Liver (tissue), 9 donors: ENCODE results near the gene TRIO. TPM values are rescaled to one million over a fixed set of nuclear protein-coding genes. Genes with fewer than 3 reads are reported as not detected.

Source experiments
- DNase-seq: peaks from one replicate; pipeline ENCODE4 v3.0.0-alpha.2; 2017; ENCODE audit warnings: low spot score
- H3K27ac ChIP-seq, 2 donors: one replicate each; pipeline ENCODE4 v1.7.0; 2013; ENCODE audit warnings: inconsistent platforms in 2 of 2, low read length in 2 of 2, control low read depth in 1 of 2, low read depth in 1 of 2, mild to moderate bottlenecking in 1 of 2
- H3K27me3 ChIP-seq, 4 donors: one replicate each; pipeline versions ENCODE4 v1.6.1 to v1.7.0; 2013; ENCODE audit warnings: low read length in 3 of 4, inconsistent platforms in 1 of 4, mild to moderate bottlenecking in 1 of 4, moderate library complexity in 1 of 4; ENCODE audit not compliant: control insufficient read depth in 4 of 4, insufficient read depth in 4 of 4
- H3K36me3 ChIP-seq, 4 donors: one replicate each; pipeline versions ENCODE4 v1.6.1 to v1.7.0; 2013; ENCODE audit warnings: low read length in 3 of 4, mild to moderate bottlenecking in 3 of 4, low read depth in 1 of 4, moderate library complexity in 1 of 4; ENCODE audit not compliant: control insufficient read depth in 4 of 4, insufficient read depth in 3 of 4
- H3K4me1 ChIP-seq, 4 donors: one replicate each; pipeline versions ENCODE4 v1.6.1 to v1.7.0; 2013; ENCODE audit warnings: low read length in 3 of 4, mild to moderate bottlenecking in 3 of 4, moderate library complexity in 1 of 4; ENCODE audit not compliant: control insufficient read depth in 4 of 4, insufficient read depth in 4 of 4
- H3K4me3 ChIP-seq, 3 donors: one replicate each; pipeline versions ENCODE4 v1.6.1 to v1.7.0; 2013; ENCODE audit warnings: low read length in 3 of 3, control low read depth in 1 of 3, low read depth in 1 of 3, mild to moderate bottlenecking in 1 of 3
- H3K9ac ChIP-seq, 2 donors: one replicate each; pipeline ENCODE4 v1.7.0; 2013; ENCODE audit warnings: low read length in 2 of 2, mild to moderate bottlenecking in 2 of 2, moderate library complexity in 2 of 2, control low read depth in 1 of 2, low read depth in 1 of 2
- H3K9me3 ChIP-seq, 4 donors: one replicate each; pipeline versions ENCODE4 v1.6.1 to v1.7.0; 2013; ENCODE audit warnings: low read length in 3 of 4; ENCODE audit not compliant: control insufficient read depth in 4 of 4
- EGR1 ChIP-seq, 2 donors: IDR thresholded peaks; 2 replicates each; pipeline ENCODE4 v1.6.1; 2016 to 2018; ENCODE audit warnings: antibody characterized with exemption in 2 of 2, low read depth in 2 of 2
- FOXA1 ChIP-seq: IDR thresholded peaks from 2 replicates; pipeline ENCODE4 v1.6.1; 2016; ENCODE audit warnings: antibody characterized with exemption
- FOXA2 ChIP-seq: IDR thresholded peaks from 2 replicates; pipeline ENCODE4 v1.6.1; 2016; ENCODE audit warnings: antibody characterized with exemption
- GABPA ChIP-seq, 2 donors: IDR thresholded peaks in 1 of 2; conservative IDR thresholded peaks in 1 of 2; 2 replicates each; pipeline ENCODE4 v1.6.1; 2016; ENCODE audit warnings: antibody characterized with exemption in 2 of 2, mild to moderate bottlenecking in 1 of 2, moderate library complexity in 1 of 2
- HNF4A ChIP-seq, 2 donors: conservative IDR thresholded peaks; 2 replicates each; pipeline ENCODE4 v1.6.1; 2016; ENCODE audit warnings: antibody characterized with exemption in 2 of 2, mild to moderate bottlenecking in 2 of 2
- HNF4G ChIP-seq: IDR thresholded peaks from 2 replicates; pipeline ENCODE4 v1.6.1; 2016; ENCODE audit warnings: antibody characterized with exemption
- JUND ChIP-seq, 2 donors: IDR thresholded peaks; 2 replicates each; pipeline ENCODE4 v1.6.1; 2016; ENCODE audit warnings: antibody characterized with exemption in 2 of 2
- NR2F2 ChIP-seq: IDR thresholded peaks from 2 replicates; pipeline ENCODE4 v1.6.1; 2016; ENCODE audit warnings: antibody characterized with exemption
- RAD21 ChIP-seq, 2 donors: IDR thresholded peaks; 2 replicates each; pipeline ENCODE4 v1.6.1; 2016; ENCODE audit warnings: antibody characterized with exemption in 2 of 2, mild to moderate bottlenecking in 2 of 2
- RXRA ChIP-seq, 2 donors: IDR thresholded peaks; 2 replicates each; pipeline ENCODE4 v1.6.1; 2017 to 2018; ENCODE audit warnings: antibody characterized with exemption in 2 of 2, mild to moderate bottlenecking in 1 of 2
- SP1 ChIP-seq: IDR thresholded peaks from 2 replicates; pipeline ENCODE4 v1.6.1; 2018; ENCODE audit warnings: antibody characterized with exemption, mild to moderate bottlenecking
- TAF1 ChIP-seq: conservative IDR thresholded peaks from 2 replicates; pipeline ENCODE4 v1.6.1; 2016; ENCODE audit warnings: antibody characterized with exemption, mild to moderate bottlenecking
- YY1 ChIP-seq: IDR thresholded peaks from 2 replicates; pipeline ENCODE4 v1.6.1; 2016; ENCODE audit warnings: antibody characterized with exemption, mild to moderate bottlenecking
- WGBS: extraction: QIAGEN DNeasy Blood & Tissue Kit; methylation state at CpG from one replicate; pipeline ENCODE4 v1.1.7; 2013; 5-methylcytosine and 5-hydroxymethylcytosine counted together
- polyA plus RNA-seq, 2 donors: library from polyadenylated mRNA; stranded (reverse) in 1 of 2; unstranded in 1 of 2; fragments of 200-250 nt in 1 of 2; fragments of >200 nt in 1 of 2; fragmentation: Nextera tagmentation in 1 of 2; extraction: Ambion mirVana in 1 of 2; gene quantifications; one replicate each; pipeline versions ENCODE4 v1.2.1 to v1.2.3, GENCODE V29; 2013 to 2015
- total RNA-seq, 2 donors: library from RNA; depleted of rRNA; stranded (reverse); fragments of >200 nt; gene quantifications; one replicate each; pipeline ENCODE4 v1.2.3, GENCODE V29; 2014
- TF ChIP-seq, protein P1 (sequence below): fragments of 150-350 bp; IDR thresholded peaks from 2 replicates; pipeline ENCODE4 v1.5.1; 2017; ENCODE audit warnings: improper control_type of control experiment, low read depth, low read length; ENCODE audit not compliant: missing input control
- TF ChIP-seq, protein P2 (sequence below): IDR thresholded peaks from 2 replicates; pipeline ENCODE4 v1.6.1; 2016; ENCODE audit warnings: antibody characterized with exemption
- TF ChIP-seq, protein P3 (sequence below): IDR thresholded peaks from 2 replicates; pipeline ENCODE4 v1.6.1; 2016; ENCODE audit warnings: antibody characterized with exemption, mild to moderate bottlenecking
- TF ChIP-seq, protein P4 (sequence below): IDR thresholded peaks from 2 replicates; pipeline ENCODE4 v1.6.1; 2016; ENCODE audit warnings: antibody characterized with exemption
- donor health status: healthy.
- donor health status: healthy.
- donor health status: healthy.
- donor health status: healthy.
- donor health status: healthy.

The TRIO gene
- total and polyA plus RNA-seq, 4 donors: 8.5 to 86.2 (median 16.0) TPM

DNA sequence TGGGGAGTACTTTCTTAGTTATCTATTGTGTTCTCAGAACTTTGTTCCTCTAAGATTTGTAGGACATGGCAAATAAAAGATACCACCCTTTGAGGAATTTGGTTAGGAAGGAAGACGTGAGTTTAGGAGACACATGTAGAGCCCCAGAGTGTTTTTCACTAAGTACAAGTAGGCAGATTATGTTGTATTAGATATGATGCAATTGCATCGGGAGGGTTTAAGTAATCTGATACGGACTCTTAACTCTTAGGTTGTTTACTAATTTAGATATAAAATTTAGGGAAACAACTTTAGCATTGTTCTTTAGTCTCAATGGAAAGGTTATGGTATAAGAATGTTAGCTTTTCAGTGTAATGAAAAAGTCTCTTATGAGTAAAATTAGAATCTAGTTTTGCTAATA lies 84.4 kb downstream of the TRIO start:
- no peak overlapping the region for H3K27ac ChIP-seq
- H3K9ac ChIP-seq: no peak overlapping the region
- WGBS: 50% methylated on average over 3 of the region's 3 CpGs

DNA sequence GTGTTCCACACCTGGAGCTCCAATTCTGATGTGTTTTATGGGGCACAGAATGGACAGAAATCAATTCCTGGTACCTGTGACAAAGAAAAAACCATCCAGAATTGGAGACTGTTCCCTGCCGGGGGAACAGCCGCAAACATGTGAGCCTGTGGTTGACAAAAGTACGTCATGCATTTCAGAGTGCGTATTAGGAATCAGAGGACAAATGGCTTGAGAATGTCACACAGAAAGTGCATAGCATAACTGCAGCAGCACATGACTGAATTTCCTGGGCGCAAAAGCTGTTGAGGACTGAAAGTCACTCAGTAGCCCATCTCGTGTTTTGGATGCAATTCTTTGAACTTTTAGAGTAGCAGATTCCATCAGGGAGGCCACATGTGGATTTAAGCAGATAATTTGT lies 85.1 kb downstream of the TRIO start:
- no peak for DNase-seq
- H3K9ac ChIP-seq: no peak overlapping the region
- peaks cover 0 to 3% (median 0%) of the 10 kb centered on the region in 4 donors for H3K4me1 ChIP-seq
- 92% methylated on average over 6 of the region's 6 CpGs for WGBS
- no peak overlapping the region for H3K27ac ChIP-seq
- H3K4me3 ChIP-seq: no peak overlapping the region
- TF ChIP-seq, protein P1, sequence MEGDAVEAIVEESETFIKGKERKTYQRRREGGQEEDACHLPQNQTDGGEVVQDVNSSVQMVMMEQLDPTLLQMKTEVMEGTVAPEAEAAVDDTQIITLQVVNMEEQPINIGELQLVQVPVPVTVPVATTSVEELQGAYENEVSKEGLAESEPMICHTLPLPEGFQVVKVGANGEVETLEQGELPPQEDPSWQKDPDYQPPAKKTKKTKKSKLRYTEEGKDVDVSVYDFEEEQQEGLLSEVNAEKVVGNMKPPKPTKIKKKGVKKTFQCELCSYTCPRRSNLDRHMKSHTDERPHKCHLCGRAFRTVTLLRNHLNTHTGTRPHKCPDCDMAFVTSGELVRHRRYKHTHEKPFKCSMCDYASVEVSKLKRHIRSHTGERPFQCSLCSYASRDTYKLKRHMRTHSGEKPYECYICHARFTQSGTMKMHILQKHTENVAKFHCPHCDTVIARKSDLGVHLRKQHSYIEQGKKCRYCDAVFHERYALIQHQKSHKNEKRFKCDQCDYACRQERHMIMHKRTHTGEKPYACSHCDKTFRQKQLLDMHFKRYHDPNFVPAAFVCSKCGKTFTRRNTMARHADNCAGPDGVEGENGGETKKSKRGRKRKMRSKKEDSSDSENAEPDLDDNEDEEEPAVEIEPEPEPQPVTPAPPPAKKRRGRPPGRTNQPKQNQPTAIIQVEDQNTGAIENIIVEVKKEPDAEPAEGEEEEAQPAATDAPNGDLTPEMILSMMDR: no peak
- TF ChIP-seq YY1 (no peak), FOXA1 (no peak), SP1 (no peak), FOXA2 (no peak), HNF4A (conservative IDR thresholded peaks at IDR 0.05) (no peak), RAD21 (IDR thresholded peaks at IDR 0.05) (no peak), JUND (IDR thresholded peaks at IDR 0.05) (no peak), RXRA (IDR thresholded peaks at IDR 0.05) (no peak), EGR1 (IDR thresholded peaks at IDR 0.05; ENCODE audit: low read depth in 2 of 2) (no peak), NR2F2 (no peak), HNF4G (no peak)
- TF ChIP-seq, protein P2, sequence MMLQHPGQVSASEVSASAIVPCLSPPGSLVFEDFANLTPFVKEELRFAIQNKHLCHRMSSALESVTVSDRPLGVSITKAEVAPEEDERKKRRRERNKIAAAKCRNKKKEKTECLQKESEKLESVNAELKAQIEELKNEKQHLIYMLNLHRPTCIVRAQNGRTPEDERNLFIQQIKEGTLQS: no peak
- TF ChIP-seq, protein P3, sequence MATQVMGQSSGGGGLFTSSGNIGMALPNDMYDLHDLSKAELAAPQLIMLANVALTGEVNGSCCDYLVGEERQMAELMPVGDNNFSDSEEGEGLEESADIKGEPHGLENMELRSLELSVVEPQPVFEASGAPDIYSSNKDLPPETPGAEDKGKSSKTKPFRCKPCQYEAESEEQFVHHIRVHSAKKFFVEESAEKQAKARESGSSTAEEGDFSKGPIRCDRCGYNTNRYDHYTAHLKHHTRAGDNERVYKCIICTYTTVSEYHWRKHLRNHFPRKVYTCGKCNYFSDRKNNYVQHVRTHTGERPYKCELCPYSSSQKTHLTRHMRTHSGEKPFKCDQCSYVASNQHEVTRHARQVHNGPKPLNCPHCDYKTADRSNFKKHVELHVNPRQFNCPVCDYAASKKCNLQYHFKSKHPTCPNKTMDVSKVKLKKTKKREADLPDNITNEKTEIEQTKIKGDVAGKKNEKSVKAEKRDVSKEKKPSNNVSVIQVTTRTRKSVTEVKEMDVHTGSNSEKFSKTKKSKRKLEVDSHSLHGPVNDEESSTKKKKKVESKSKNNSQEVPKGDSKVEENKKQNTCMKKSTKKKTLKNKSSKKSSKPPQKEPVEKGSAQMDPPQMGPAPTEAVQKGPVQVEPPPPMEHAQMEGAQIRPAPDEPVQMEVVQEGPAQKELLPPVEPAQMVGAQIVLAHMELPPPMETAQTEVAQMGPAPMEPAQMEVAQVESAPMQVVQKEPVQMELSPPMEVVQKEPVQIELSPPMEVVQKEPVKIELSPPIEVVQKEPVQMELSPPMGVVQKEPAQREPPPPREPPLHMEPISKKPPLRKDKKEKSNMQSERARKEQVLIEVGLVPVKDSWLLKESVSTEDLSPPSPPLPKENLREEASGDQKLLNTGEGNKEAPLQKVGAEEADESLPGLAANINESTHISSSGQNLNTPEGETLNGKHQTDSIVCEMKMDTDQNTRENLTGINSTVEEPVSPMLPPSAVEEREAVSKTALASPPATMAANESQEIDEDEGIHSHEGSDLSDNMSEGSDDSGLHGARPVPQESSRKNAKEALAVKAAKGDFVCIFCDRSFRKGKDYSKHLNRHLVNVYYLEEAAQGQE: no peak
- TF ChIP-seq, protein P4, sequence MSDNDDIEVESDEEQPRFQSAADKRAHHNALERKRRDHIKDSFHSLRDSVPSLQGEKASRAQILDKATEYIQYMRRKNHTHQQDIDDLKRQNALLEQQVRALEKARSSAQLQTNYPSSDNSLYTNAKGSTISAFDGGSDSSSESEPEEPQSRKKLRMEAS: no peak
- H3K9me3 ChIP-seq: no peaks in the 10 kb centered on the region
- no peaks in the 10 kb centered on the region for H3K36me3 ChIP-seq
- H3K27me3 ChIP-seq: no peaks in the 10 kb centered on the region

More for the DNA sequence above, 84.4 kb downstream of the TRIO start:
- Histone ChIP-seq H3K4me3 (no peak overlapping the region), H3K4me1 (peaks cover 0 to 3% (median 0%) of the 10 kb centered on the region in 4 donors), H3K27me3 (no peaks in the 10 kb centered on the region), H3K36me3 (no peaks in the 10 kb centered on the region), H3K9me3 (no peaks in the 10 kb centered on the region)
- no peak for TF ChIP-seq RAD21 (IDR thresholded peaks at IDR 0.05)
- no peak for TF ChIP-seq TAF1
- no peak for TF ChIP-seq GABPA (IDR thresholded peaks at IDR 0.05 in 1 of 2, conservative IDR thresholded peaks at IDR 0.05 in 1 of 2)
- DNase-seq: no peak
